ENCODE measurements around the gene NUB1.

Gene NUB1

DNA sequence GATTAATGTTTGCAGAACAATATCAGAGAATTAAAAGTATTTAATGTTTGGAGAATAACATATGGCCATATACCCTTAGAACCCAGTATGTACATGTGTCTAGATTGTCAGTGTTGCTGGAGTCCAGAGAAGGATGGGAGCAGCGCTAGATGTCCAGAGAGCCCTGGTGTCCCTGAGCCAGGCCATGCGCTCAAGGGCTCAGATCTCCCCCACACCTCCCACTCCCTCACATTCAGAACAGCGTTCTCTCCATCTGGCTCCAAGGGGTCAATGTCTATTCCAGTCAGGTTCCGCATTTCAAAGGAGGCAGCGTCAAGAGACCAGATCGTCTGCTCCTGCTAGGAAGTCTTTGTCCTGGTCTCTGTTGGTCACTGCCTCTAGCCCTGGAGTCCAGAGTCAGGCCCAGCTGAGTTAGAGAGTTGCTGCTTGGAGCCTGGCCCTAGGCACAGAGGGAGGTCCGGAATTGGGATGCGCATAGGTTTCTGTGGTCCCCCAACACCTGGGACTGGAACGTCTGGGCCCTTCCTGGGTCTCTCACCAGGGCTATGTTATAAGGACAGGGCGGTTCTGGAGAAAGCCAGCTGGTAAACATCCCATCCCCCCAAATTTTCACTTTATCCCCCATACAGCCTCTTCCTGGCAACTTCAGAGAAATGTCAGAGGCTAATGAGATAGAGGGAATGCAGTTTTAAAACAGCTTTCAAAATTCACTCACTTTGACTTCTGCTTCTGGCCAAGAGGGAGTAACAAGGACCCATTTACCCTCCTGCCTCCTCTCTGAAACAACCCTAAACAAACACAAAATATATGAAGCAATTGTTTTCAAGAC, 74.7 kb downstream of the NUB1 start:
- no peak for DNase-seq (ENCODE audit: low read depth in 1 of 2, low spot score in 1 of 2)

GRCh38 chr7:151416941-151417315, 75.3 kb downstream of the NUB1 start:
- no peak for DNase-seq (ENCODE audit: low read depth in 1 of 2, low spot score in 1 of 2)

- no peak for DNase-seq (ENCODE audit: low read depth in 1 of 2, low spot score in 1 of 2)
Observed at GRCh38 chr7:151420144-151420543, 78.5 kb downstream of the NUB1 start.

DNA sequence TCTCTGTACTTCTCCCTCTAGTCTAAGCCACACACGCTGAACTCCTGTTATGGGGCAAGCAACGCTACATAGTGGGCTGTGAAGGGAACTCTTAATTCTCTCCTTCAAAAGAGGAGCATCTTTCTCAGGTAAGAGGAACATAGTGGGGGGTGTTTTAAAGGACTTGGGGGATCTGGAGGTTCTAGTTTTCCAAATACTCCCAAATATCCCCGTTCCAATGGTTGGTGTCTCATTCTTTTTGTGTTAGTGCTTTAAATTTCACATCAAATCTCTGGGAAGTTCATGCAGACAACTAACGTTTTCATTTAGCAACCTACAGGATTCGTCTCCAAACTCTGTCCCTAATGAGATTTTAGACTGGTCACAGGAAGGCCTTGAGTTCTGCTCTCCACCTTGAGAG, 80.6 kb downstream of the NUB1 start:
- DNase-seq (ENCODE audit: low read depth in 1 of 2, low spot score in 1 of 2) = no peak

GRCh38 chr7:151423226-151423625, 81.6 kb downstream of the NUB1 start:
- no peak for DNase-seq (ENCODE audit: low read depth in 1 of 2, low spot score in 1 of 2)

GRCh38 chr7:151423936-151424335, 82.3 kb downstream of the NUB1 start:
- no peak for DNase-seq (ENCODE audit: low read depth in 1 of 2, low spot score in 1 of 2)

DNA sequence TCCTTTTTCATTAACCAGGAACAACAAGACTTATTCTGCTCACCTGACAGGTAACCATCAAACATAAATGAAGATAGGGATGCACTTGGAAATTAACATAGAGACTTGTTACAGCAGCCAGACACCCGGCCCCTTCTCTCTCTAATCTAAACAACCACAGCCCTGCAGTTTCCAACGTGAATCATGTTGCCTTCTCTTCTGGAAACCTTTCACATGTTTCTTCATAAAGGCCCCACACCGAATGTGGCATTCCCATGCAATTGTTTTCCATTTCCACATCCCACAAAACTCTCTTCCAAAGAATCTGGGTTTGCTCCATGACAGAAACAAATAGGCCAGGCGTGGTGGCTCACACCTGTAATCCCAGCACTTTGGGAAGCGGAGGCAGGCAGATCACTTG, 83.2 kb downstream of the NUB1 start:
- DNase-seq (ENCODE audit: low read depth in 1 of 2, low spot score in 1 of 2) = no peak

DNA sequence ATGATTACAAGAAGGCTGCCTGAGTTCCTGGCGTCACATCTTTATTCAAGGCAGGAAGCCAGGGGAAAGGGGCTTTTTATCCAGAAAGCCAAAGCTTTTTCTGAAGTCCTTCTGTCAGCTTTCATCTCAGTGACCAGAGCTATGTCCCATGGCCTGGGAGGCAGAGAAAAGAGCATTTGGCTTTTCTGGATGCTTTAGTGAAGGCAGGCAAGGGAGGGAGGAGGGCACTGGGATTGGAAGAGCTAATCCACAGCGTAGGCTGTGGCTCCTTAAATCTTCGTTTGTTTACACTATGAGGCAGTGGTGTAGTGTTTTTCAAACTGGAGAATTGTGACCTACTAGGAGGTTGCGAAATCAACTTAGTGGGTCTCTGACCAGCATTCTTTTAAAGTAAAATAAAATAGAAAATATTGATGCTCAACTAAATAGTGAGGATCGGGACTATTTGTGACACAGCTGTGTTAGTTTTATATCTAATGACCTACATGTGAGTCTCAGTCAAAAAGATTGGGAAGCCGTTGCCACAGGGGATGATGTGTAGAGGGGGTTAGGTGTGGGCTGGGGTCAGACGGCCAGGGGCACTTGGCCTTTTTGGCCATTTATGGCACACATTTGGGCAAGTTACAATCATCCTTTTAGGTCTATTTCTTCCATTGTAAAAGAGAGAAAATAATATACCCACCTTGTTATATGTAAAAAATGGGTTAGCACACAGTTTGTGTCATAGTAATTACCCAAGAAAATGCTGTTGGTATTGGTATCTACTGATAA, 84.2 kb downstream of the NUB1 start:
- DNase-seq (ENCODE audit: low read depth in 1 of 2, low spot score in 1 of 2) = no peak

GRCh38 chr7:151426441-151426903, 84.9 kb downstream of the NUB1 start:
- no peak for DNase-seq (ENCODE audit: low read depth in 1 of 2, low spot score in 1 of 2)

GRCh38 chr7:151426904-151427704, 85.5 kb downstream of the NUB1 start:
- DNase-seq (ENCODE audit: low read depth in 1 of 2, low spot score in 1 of 2) = no peak

- no peak for DNase-seq (ENCODE audit: low read depth in 1 of 2, low spot score in 1 of 2)
Observed at GRCh38 chr7:151427705-151428377, 86.2 kb downstream of the NUB1 start.

All from activated T-helper 1 cell treated with anti-CD3 and anti-CD28 coated beads, Interleukin-2, amount 50 U/mL, for 16 hours (primary cell).